Hepatocyte (in vitro differentiated cells): ENCODE data around the gene POLR2L. TPM values are rescaled to one million over a fixed set of nuclear protein-coding genes. Genes with fewer than 3 reads are reported as not detected.

Experiments
- DNase-seq: peaks from one replicate; pipeline ENCODE4 v3.0.0-alpha.2; 2016; ENCODE audit warnings: low spot score
- H2AFZ ChIP-seq: fragments of 200-600 bp; sonication (generic); 2 replicates; pipeline ENCODE4 v1.6.0; 2016; ENCODE audit warnings: antibody characterized with exemption, mild to moderate bottlenecking
- H3K27ac ChIP-seq: fragments of 200-600 bp; sonication (generic); 2 replicates; pipeline ENCODE4 v1.5.1; 2016; ENCODE audit warnings: mild to moderate bottlenecking
- H3K27me3 ChIP-seq: fragments of 200-600 bp; sonication (generic); 2 replicates; pipeline ENCODE4 v1.6.1; 2016
- H3K36me3 ChIP-seq: fragments of 200-600 bp; sonication (generic); replicated peaks from 2 replicates; pipeline ENCODE4 v1.5.1; 2016; ENCODE audit warnings: low read depth; ENCODE audit not compliant: insufficient read depth
- H3K4me1 ChIP-seq: fragments of 200-600 bp; sonication (generic); 2 replicates; pipeline ENCODE4 v1.5.1; 2016; ENCODE audit warnings: mild to moderate bottlenecking, moderate library complexity; ENCODE audit not compliant: insufficient read depth
- H3K4me2 ChIP-seq: fragments of 200-600 bp; sonication (generic); 2 replicates; pipeline ENCODE4 v1.6.0; 2016
- H3K4me3 ChIP-seq: fragments of 200-600 bp; sonication (generic); 2 replicates; pipeline ENCODE4 v1.5.1; 2016; ENCODE audit warnings: mild to moderate bottlenecking
- H3K79me2 ChIP-seq: fragments of 200-600 bp; sonication (generic); 2 replicates; pipeline ENCODE4 v1.6.0; 2017; ENCODE audit warnings: mild to moderate bottlenecking
- H3K9me2 ChIP-seq: fragments of 200-600 bp; sonication (generic); replicated peaks from 2 replicates; pipeline ENCODE4 v1.6.0; 2017; ENCODE audit warnings: mild to moderate bottlenecking; ENCODE audit not compliant: insufficient read depth
- H3K9me3 ChIP-seq: fragments of 200-600 bp; sonication (generic); 2 replicates; pipeline ENCODE4 v1.5.1; 2016; ENCODE audit warnings: low read depth, mild to moderate bottlenecking
- H4K20me1 ChIP-seq: fragments of 200-600 bp; sonication (generic); 2 replicates; pipeline ENCODE4 v1.6.0; 2016; ENCODE audit warnings: mild to moderate bottlenecking; ENCODE audit not compliant: insufficient read depth, poor library complexity, severe bottlenecking
- EZH2 ChIP-seq: fragments of 200-600 bp; sonication (generic); IDR thresholded peaks from 2 replicates; pipeline ENCODE4 v1.6.1; 2016; ENCODE audit warnings: antibody characterized with exemption, mild to moderate bottlenecking, borderline replicate concordance
- EZH2phosphoT487 ChIP-seq: fragments of 200-600 bp; sonication (generic); IDR thresholded peaks from one replicate; pipeline ENCODE4 v1.6.1; 2018; ENCODE audit warnings: antibody characterized with exemption, mild to moderate bottlenecking, low read depth, moderate library complexity; ENCODE audit not compliant: unreplicated experiment, severe bottlenecking
- WGBS: methylation state at CpG from one replicate; pipeline ENCODE4 v1.1.6; 2016; ENCODE audit warnings: low lambda C conversion rate; ENCODE audit errors: missing lambda C conversion rate; 5-methylcytosine and 5-hydroxymethylcytosine counted together
- polyA plus RNA-seq: library from polyadenylated mRNA; unstranded; fragments of >200 nt; fragmentation: Nextera tagmentation; extraction: Ambion mirVana; gene quantifications from 2 replicates; pipeline ENCODE4 v1.2.1, GENCODE V29; 2016
- total RNA-seq: library from RNA; depleted of rRNA; stranded (reverse); fragments of >200 nt; gene quantifications from 2 replicates; pipeline ENCODE4 v1.2.3, GENCODE V29; 2014
- TF ChIP-seq, protein P1 (sequence below): fragments of 200-600 bp; sonication (generic); IDR thresholded peaks from 2 replicates; pipeline ENCODE4 v1.5.1; 2016; ENCODE audit warnings: antibody characterized with exemption, mild to moderate bottlenecking; ENCODE audit not compliant: poor library complexity

The POLR2L gene
- total and polyA plus RNA-seq, 2 experiments from 2014 or later, result 38.0 to 372 TPM

- 65% methylated on average over 29 of the region's 31 CpGs for whole genome bisulfite sequencing
- Histone ChIP-seq H2AFZ (no peak overlapping the region), H3K36me3 (no peaks in the 10 kb centered on the region), H3K79me2 (peaks cover 31% of the 10 kb centered on the region), H3K27ac (peak overlapping the region; percentile 87), H3K9me3 (no peaks in the 10 kb centered on the region), H3K4me3 (no peak overlapping the region), H3K9me2 (no peaks in the 10 kb centered on the region), H3K27me3 (no peaks in the 10 kb centered on the region), H3K4me2 (peak overlapping the region; percentile 98), H4K20me1 (peaks cover 21% of the 10 kb centered on the region), H3K4me1 (peaks cover 40% of the 10 kb centered on the region)
- TF ChIP-seq EZH2 (no peak), EZH2phosphoT487 (no peak)
- TF ChIP-seq, protein P1, sequence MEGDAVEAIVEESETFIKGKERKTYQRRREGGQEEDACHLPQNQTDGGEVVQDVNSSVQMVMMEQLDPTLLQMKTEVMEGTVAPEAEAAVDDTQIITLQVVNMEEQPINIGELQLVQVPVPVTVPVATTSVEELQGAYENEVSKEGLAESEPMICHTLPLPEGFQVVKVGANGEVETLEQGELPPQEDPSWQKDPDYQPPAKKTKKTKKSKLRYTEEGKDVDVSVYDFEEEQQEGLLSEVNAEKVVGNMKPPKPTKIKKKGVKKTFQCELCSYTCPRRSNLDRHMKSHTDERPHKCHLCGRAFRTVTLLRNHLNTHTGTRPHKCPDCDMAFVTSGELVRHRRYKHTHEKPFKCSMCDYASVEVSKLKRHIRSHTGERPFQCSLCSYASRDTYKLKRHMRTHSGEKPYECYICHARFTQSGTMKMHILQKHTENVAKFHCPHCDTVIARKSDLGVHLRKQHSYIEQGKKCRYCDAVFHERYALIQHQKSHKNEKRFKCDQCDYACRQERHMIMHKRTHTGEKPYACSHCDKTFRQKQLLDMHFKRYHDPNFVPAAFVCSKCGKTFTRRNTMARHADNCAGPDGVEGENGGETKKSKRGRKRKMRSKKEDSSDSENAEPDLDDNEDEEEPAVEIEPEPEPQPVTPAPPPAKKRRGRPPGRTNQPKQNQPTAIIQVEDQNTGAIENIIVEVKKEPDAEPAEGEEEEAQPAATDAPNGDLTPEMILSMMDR, result no peak
- DNase-seq, result peak; percentile 71
These were observed 7.7 kb downstream of the POLR2L start for GRCh38 chr11:834371-835316.

GRCh38 chr11:833849-834311, 8.4 kb downstream of the POLR2L start:
- 50% methylated on average over 9 of the region's 9 CpGs for WGBS
- Histone ChIP-seq H3K79me2 (peaks cover 31% of the 10 kb centered on the region), H3K27me3 (peaks cover 3% of the 10 kb centered on the region), H3K4me2 (peak overlapping the region; percentile 98), H3K9me3 (no peaks in the 10 kb centered on the region), H3K9me2 (no peaks in the 10 kb centered on the region), H3K27ac (peak overlapping the region; percentile 87), H3K4me3 (peak overlapping the region; percentile 44), H3K36me3 (no peaks in the 10 kb centered on the region), H2AFZ (no peak overlapping the region), H3K4me1 (peaks cover 44% of the 10 kb centered on the region), H4K20me1 (peaks cover 21% of the 10 kb centered on the region)
- DNase-seq, result no peak
- no peak for TF ChIP-seq EZH2
- no peak for TF ChIP-seq EZH2phosphoT487
- TF ChIP-seq, protein P1, result no peak

- peaks cover 21% of the 10 kb centered on the region for H4K20me1 ChIP-seq
- H3K4me1 ChIP-seq, result peaks cover 44% of the 10 kb centered on the region
These were observed 9.1 kb downstream of the POLR2L start for GRCh38 chr11:833114-833791.

More at GRCh38 chr11:833114-833791, 9.1 kb downstream of the POLR2L start:
- Histone ChIP-seq H3K4me3 (peak overlapping the region; percentile 44), H3K9me2 (no peaks in the 10 kb centered on the region), H3K4me2 (peak overlapping the region; percentile 98), H3K27me3 (peaks cover 9% of the 10 kb centered on the region), H3K9me3 (no peaks in the 10 kb centered on the region), H3K79me2 (peaks cover 31% of the 10 kb centered on the region), H2AFZ (no peak overlapping the region), H3K36me3 (no peaks in the 10 kb centered on the region), H3K27ac (peak overlapping the region; percentile 87)
- TF ChIP-seq EZH2 (no peak), EZH2phosphoT487 (no peak)
- under 1% methylated on average over 17 of the region's 55 CpGs for WGBS
- DNase-seq, result peak; percentile 86
